Mammary epithelial cell (primary cell): Measurements from ENCODE around the gene ABL1.

Experiments used
- CTCF ChIP-seq, 2 donors: IDR thresholded peaks in 1 of 2; conservative IDR thresholded peaks in 1 of 2; 2 replicates each; pipeline ENCODE4 v1.5.1; 2011 to 2012; ENCODE audit warnings: inconsistent platforms in 2 of 2, low read length in 2 of 2, mild to moderate bottlenecking in 2 of 2, control low read depth in 1 of 2, low read depth in 1 of 2; ENCODE audit not compliant: insufficient read depth in 1 of 2; ENCODE audit errors: extremely low read depth in 1 of 2
- EZH2 ChIP-seq: IDR thresholded peaks from 2 replicates; pipeline ENCODE4 v1.6.1; 2012; ENCODE audit warnings: low read length, inconsistent platforms, borderline replicate concordance

GRCh38 chr9:130831077-130831476, 4.0 kb upstream of the ABL1 start:
- TF ChIP-seq CTCF (conservative IDR thresholded peaks at IDR 0.05 in 1 of 2, IDR thresholded peaks at IDR 0.05 in 1 of 2; ENCODE audit: extremely low read depth in 1 of 2, insufficient read depth in 1 of 2, low read depth in 1 of 2, low read length in 2 of 2) (no peak), EZH2 (no peak)
